ENCODE measurements around the gene CPD.
A peak's percentile ranks its signal among the peaks of the same experiment; 100 is the strongest.

Gene CPD

DNA sequence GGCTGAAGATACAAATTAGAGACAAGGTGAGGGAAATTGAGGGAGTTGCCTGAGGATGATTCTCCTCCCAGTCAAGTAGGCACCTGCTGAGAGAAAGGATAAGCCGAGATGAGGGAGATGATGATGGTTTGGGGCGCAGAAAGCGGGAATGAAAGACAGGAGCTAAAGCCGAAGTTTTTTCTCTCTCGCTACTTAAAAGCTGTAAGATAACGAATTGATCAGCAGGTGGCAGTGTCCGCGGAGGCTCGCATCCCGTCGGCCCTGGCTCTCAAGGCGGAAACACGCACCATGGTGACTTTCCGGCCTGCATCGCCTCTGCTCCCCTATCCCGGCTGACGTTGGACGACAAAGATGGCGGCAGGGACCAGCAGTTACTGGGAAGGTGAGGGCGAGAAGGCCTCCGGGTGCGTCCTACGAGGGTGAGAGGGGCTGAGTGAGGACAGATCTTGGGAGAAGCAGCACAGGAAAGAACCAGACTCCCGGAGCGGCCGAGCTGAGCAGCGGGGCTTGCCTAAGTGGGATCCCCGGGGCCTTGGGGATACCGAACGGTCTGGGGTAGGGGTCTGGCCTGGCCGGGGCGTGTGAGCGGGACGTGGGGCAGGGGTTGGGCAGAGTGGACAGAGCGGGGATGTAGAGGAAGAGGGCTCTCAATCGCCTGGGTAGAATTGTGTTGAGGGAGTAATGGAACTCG, 98.5 kb downstream of the CPD start, which contains the start of gene GOSR1:
GOSR1 (plus strand) TSS at position 326 of the 691 bp plus-strand sequence; CDS start at position 352, 26 bp downstream.
- Histone ChIP-seq H3K36me3 (ENCODE audit: insufficient read depth, low read length) (peaks cover 16% of the 10 kb centered on the region), H3K27ac (ENCODE audit: low read depth, low read length) (peak within 1 kb of the TSS; percentile 90), H3K9ac (ENCODE audit: low read length) (peak within 1 kb of the TSS; percentile 97), H3K27me3 (ENCODE audit: control insufficient read depth in 1 of 2, insufficient read depth in 2 of 2, low read length in 2 of 2) (no peaks in the 10 kb centered on the region), H3K4me1 (ENCODE audit: insufficient read depth, low read length) (peaks cover 15% of the 10 kb centered on the region), H3K9me3 (ENCODE audit: low read length) (no peaks in the 10 kb centered on the region), H3K4me3 (ENCODE audit: low read depth in 1 of 2, low read length in 2 of 2) (peak within 1 kb of the TSS; percentile 78 to 97)

DNA sequence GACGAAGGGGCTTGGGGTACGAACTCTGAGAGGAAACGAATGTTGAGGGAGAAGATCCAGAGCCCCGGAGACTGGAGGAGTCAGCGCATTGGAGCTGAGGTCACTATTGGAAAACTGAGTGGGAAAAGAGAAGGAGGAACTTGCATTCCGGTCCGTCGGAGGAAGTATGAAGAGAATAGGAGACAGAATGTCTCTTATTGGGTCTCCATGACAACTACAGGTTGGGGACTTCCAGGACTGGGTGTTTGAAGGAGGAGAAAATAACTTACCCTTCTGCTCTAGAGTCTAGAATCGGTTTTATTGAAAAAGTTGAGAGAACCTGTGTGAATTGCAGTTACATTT, 99.0 kb downstream of the CPD start:
- peak overlapping the region; percentile 90 for H3K27ac ChIP-seq (ENCODE audit: low read depth, low read length)
- peak overlapping the region; percentile 78 to 97 for H3K4me3 ChIP-seq (ENCODE audit: low read depth in 1 of 2, low read length in 2 of 2)
- peaks cover 15% of the 10 kb centered on the region for H3K4me1 ChIP-seq (ENCODE audit: insufficient read depth, low read length)
- no peaks in the 10 kb centered on the region for H3K27me3 ChIP-seq (ENCODE audit: control insufficient read depth in 1 of 2, insufficient read depth in 2 of 2, low read length in 2 of 2)
- peak overlapping the region; percentile 97 for H3K9ac ChIP-seq (ENCODE audit: low read length)
- no peaks in the 10 kb centered on the region for H3K9me3 ChIP-seq (ENCODE audit: low read length)
- H3K36me3 ChIP-seq (ENCODE audit: insufficient read depth, low read length), result peaks cover 21% of the 10 kb centered on the region

- Histone ChIP-seq H3K36me3 (ENCODE audit: insufficient read depth, low read length) (peaks cover 48% of the 10 kb centered on the region), H3K9me3 (ENCODE audit: low read length) (no peaks in the 10 kb centered on the region), H3K9ac (ENCODE audit: low read length) (no peak overlapping the region), H3K27ac (ENCODE audit: low read depth, low read length) (no peak overlapping the region), H3K4me1 (ENCODE audit: insufficient read depth, low read length) (peaks cover 7% of the 10 kb centered on the region), H3K27me3 (ENCODE audit: control insufficient read depth in 1 of 2, insufficient read depth in 2 of 2, low read length in 2 of 2) (no peaks in the 10 kb centered on the region), H3K4me3 (ENCODE audit: low read depth in 1 of 2, low read length in 2 of 2) (no peak overlapping the region)
These were observed 103.8 kb downstream of the CPD start for GRCh38 chr17:30482555-30482954.

DNA sequence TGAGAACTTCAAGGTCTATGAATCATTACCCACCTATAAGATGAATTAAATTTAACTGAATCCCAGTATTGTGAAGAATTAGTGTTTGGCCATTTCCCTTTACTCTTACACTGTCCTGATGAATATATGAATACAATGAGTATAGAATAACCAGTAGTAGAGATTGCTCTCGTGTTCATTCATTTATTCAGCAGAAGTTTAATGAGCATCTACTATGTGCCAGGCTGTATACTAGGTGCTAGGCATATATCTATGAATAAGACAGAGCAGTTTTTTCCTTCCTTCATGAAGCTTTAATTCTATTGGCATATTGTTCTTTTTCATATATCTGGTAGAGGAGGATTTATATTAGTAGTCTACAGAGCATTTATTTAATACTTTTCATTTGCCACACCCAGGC, 104.4 kb downstream of the CPD start:
- Histone ChIP-seq H3K4me3 (ENCODE audit: low read depth in 1 of 2, low read length in 2 of 2) (no peak overlapping the region), H3K27me3 (ENCODE audit: control insufficient read depth in 1 of 2, insufficient read depth in 2 of 2, low read length in 2 of 2) (no peaks in the 10 kb centered on the region), H3K4me1 (ENCODE audit: insufficient read depth, low read length) (peaks cover 4% of the 10 kb centered on the region), H3K36me3 (ENCODE audit: insufficient read depth, low read length) (peaks cover 48% of the 10 kb centered on the region), H3K27ac (ENCODE audit: low read depth, low read length) (no peak overlapping the region), H3K9me3 (ENCODE audit: low read length) (no peaks in the 10 kb centered on the region), H3K9ac (ENCODE audit: low read length) (no peak overlapping the region)

DNA sequence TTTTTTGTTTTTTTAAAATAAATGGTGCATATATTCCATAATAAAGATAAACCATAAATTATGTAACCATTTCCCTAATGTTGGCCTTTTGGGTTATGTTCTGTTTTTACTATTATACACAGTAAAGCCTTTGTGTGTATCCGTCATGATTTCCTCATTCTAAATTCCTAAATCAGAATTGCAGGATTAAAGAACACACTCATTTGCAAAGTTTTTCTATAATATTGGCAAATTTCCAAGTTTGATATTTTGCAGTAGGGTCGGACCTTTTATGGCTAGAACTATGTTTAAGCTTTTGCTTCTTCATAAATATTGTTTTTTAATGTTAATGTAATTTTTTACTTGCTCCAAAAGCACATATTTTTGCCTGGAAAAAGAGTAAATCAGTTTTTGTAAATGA, 115.1 kb downstream of the CPD start:
- Histone ChIP-seq H3K4me3 (ENCODE audit: low read depth in 1 of 2, low read length in 2 of 2) (no peak overlapping the region), H3K9ac (ENCODE audit: low read length) (no peak overlapping the region), H3K27me3 (ENCODE audit: control insufficient read depth in 1 of 2, insufficient read depth in 2 of 2, low read length in 2 of 2) (no peaks in the 10 kb centered on the region), H3K36me3 (ENCODE audit: insufficient read depth, low read length) (peaks cover 68% of the 10 kb centered on the region), H3K9me3 (ENCODE audit: low read length) (no peaks in the 10 kb centered on the region), H3K4me1 (ENCODE audit: insufficient read depth, low read length) (no peaks in the 10 kb centered on the region), H3K27ac (ENCODE audit: low read depth, low read length) (no peak overlapping the region)

GRCh38 chr17:30495586-30495985, 116.9 kb downstream of the CPD start:
- Histone ChIP-seq H3K4me1 (ENCODE audit: insufficient read depth, low read length) (no peaks in the 10 kb centered on the region), H3K4me3 (ENCODE audit: low read depth in 1 of 2, low read length in 2 of 2) (no peak overlapping the region), H3K36me3 (ENCODE audit: insufficient read depth, low read length) (peaks cover 56% of the 10 kb centered on the region), H3K27ac (ENCODE audit: low read depth, low read length) (no peak overlapping the region), H3K9me3 (ENCODE audit: low read length) (no peaks in the 10 kb centered on the region), H3K27me3 (ENCODE audit: control insufficient read depth in 1 of 2, insufficient read depth in 2 of 2, low read length in 2 of 2) (no peaks in the 10 kb centered on the region), H3K9ac (ENCODE audit: low read length) (no peak overlapping the region)

- no peak overlapping the region for H3K4me3 ChIP-seq (ENCODE audit: low read depth in 1 of 2, low read length in 2 of 2)
- H3K27me3 ChIP-seq (ENCODE audit: control insufficient read depth in 1 of 2, insufficient read depth in 2 of 2, low read length in 2 of 2), result no peaks in the 10 kb centered on the region
- H3K9ac ChIP-seq (ENCODE audit: low read length), result no peak overlapping the region
- H3K4me1 ChIP-seq (ENCODE audit: insufficient read depth, low read length), result no peaks in the 10 kb centered on the region
- H3K27ac ChIP-seq (ENCODE audit: low read depth, low read length), result no peak overlapping the region
- H3K36me3 ChIP-seq (ENCODE audit: insufficient read depth, low read length), result peaks cover 15% of the 10 kb centered on the region
- no peaks in the 10 kb centered on the region for H3K9me3 ChIP-seq (ENCODE audit: low read length)
These were observed 124.8 kb downstream of the CPD start for GRCh38 chr17:30503558-30503957.

- H3K9ac ChIP-seq (ENCODE audit: low read length), result no peak overlapping the region
- H3K4me1 ChIP-seq (ENCODE audit: insufficient read depth, low read length), result no peaks in the 10 kb centered on the region
- H3K27ac ChIP-seq (ENCODE audit: low read depth, low read length), result no peak overlapping the region
- H3K36me3 ChIP-seq (ENCODE audit: insufficient read depth, low read length), result peaks cover 10% of the 10 kb centered on the region
- no peak overlapping the region for H3K4me3 ChIP-seq (ENCODE audit: low read depth in 1 of 2, low read length in 2 of 2)
- H3K27me3 ChIP-seq (ENCODE audit: control insufficient read depth in 1 of 2, insufficient read depth in 2 of 2, low read length in 2 of 2), result no peaks in the 10 kb centered on the region
- no peaks in the 10 kb centered on the region for H3K9me3 ChIP-seq (ENCODE audit: low read length)
These were observed 127.2 kb downstream of the CPD start for GRCh38 chr17:30505868-30506417.

- Histone ChIP-seq H3K4me1 (ENCODE audit: insufficient read depth, low read length) (no peaks in the 10 kb centered on the region), H3K9ac (ENCODE audit: low read length) (no peak overlapping the region), H3K9me3 (ENCODE audit: low read length) (no peaks in the 10 kb centered on the region), H3K27ac (ENCODE audit: low read depth, low read length) (no peak overlapping the region), H3K27me3 (ENCODE audit: control insufficient read depth in 1 of 2, insufficient read depth in 2 of 2, low read length in 2 of 2) (no peaks in the 10 kb centered on the region), H3K36me3 (ENCODE audit: insufficient read depth, low read length) (peaks cover 10% of the 10 kb centered on the region), H3K4me3 (ENCODE audit: low read depth in 1 of 2, low read length in 2 of 2) (no peak overlapping the region)
These were observed 127.8 kb downstream of the CPD start for GRCh38 chr17:30506481-30506880.

DNA sequence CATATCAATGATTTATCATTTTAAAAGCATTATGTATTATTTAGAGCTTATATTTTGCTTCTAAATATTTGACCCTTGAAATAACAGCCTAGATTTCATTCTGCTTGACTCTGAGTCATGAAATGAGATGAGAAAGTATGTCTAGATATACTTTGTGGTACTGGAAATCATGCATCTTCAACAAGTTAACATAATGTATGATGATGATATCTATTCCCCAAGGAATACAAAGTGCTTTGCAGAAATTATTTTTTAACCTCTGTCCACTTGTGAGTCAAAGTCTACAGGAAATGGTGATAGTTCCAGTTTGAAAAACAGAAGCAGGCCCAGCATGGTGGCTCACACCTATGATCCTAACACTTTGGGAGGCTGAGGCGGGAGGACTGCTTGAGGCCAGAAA, 134.6 kb downstream of the CPD start:
- H3K4me1 ChIP-seq (ENCODE audit: insufficient read depth, low read length), result no peaks in the 10 kb centered on the region
- H3K9ac ChIP-seq (ENCODE audit: low read length), result no peak overlapping the region
- no peak overlapping the region for H3K27ac ChIP-seq (ENCODE audit: low read depth, low read length)
- H3K9me3 ChIP-seq (ENCODE audit: low read length), result no peaks in the 10 kb centered on the region
- no peak overlapping the region for H3K4me3 ChIP-seq (ENCODE audit: low read depth in 1 of 2, low read length in 2 of 2)
- peaks cover 10% of the 10 kb centered on the region for H3K36me3 ChIP-seq (ENCODE audit: insufficient read depth, low read length)
- no peaks in the 10 kb centered on the region for H3K27me3 ChIP-seq (ENCODE audit: control insufficient read depth in 1 of 2, insufficient read depth in 2 of 2, low read length in 2 of 2)

- peaks cover 10% of the 10 kb centered on the region for H3K36me3 ChIP-seq (ENCODE audit: insufficient read depth, low read length)
- no peak overlapping the region for H3K9ac ChIP-seq (ENCODE audit: low read length)
- no peak overlapping the region for H3K27ac ChIP-seq (ENCODE audit: low read depth, low read length)
- H3K4me3 ChIP-seq (ENCODE audit: low read depth in 1 of 2, low read length in 2 of 2), result no peak overlapping the region
- H3K9me3 ChIP-seq (ENCODE audit: low read length), result no peaks in the 10 kb centered on the region
- H3K4me1 ChIP-seq (ENCODE audit: insufficient read depth, low read length), result no peaks in the 10 kb centered on the region
- no peaks in the 10 kb centered on the region for H3K27me3 ChIP-seq (ENCODE audit: control insufficient read depth in 1 of 2, insufficient read depth in 2 of 2, low read length in 2 of 2)
These were observed 136.3 kb downstream of the CPD start for GRCh38 chr17:30514895-30515596.
